Stimulated activated CD8-positive, alpha-beta memory T cell treated with anti-CD3 and anti-CD28 coated beads, Interleukin-15, amount 100 ng/mL, for 4 hours (primary cell): Measurements from ENCODE around the gene RAP1B.

Source experiments
- DNase-seq, 2 donors: peaks; one replicate each; pipeline ENCODE4 v3.0.0-alpha.2; 2020; ENCODE audit warnings: low read depth in 2 of 2

Gene RAP1B

GRCh38 chr12:68611806-68612160 is 1.1 kb downstream of the RAP1B start:
- no peak for DNase-seq

- no peak for DNase-seq
These were observed 1.5 kb downstream of the RAP1B start for GRCh38 chr12:68612202-68612601.

GRCh38 chr12:68612697-68613096 is 2.0 kb downstream of the RAP1B start:
- no peak for DNase-seq

GRCh38 chr12:68613209-68613904 is 2.7 kb downstream of the RAP1B start:
- no peak for DNase-seq

GRCh38 chr12:68614105-68614679 is 3.5 kb downstream of the RAP1B start:
- DNase-seq, result no peak

- DNase-seq, result no peak
These were observed 4.1 kb downstream of the RAP1B start for GRCh38 chr12:68614769-68615168.

- no peak for DNase-seq
These were observed 6.6 kb downstream of the RAP1B start for GRCh38 chr12:68617160-68617926.

- no peak for DNase-seq
These were observed 8.8 kb downstream of the RAP1B start for GRCh38 chr12:68619541-68619940.

- no peak for DNase-seq
These were observed 10.1 kb downstream of the RAP1B start for GRCh38 chr12:68620519-68621471.

- DNase-seq, result no peak
These were observed 10.9 kb downstream of the RAP1B start for GRCh38 chr12:68621472-68622081.

GRCh38 chr12:68622250-68622649 is 11.6 kb downstream of the RAP1B start:
- no peak for DNase-seq

GRCh38 chr12:68623059-68623458 is 12.4 kb downstream of the RAP1B start:
- DNase-seq, result no peak

- no peak for DNase-seq
These were observed 13.3 kb downstream of the RAP1B start for GRCh38 chr12:68623984-68624383.

- DNase-seq, result no peak
These were observed 14.2 kb downstream of the RAP1B start for GRCh38 chr12:68624933-68625332.

- no peak for DNase-seq
These were observed 17.1 kb downstream of the RAP1B start for GRCh38 chr12:68627673-68628319.

- no peak for DNase-seq
These were observed 18.0 kb downstream of the RAP1B start for GRCh38 chr12:68628698-68629097.

- DNase-seq, result no peak
These were observed 19.4 kb downstream of the RAP1B start for GRCh38 chr12:68630050-68630449.

- DNase-seq, result no peak
These were observed 19.9 kb downstream of the RAP1B start for GRCh38 chr12:68630598-68630997.

- DNase-seq, result no peak
These were observed 20.5 kb downstream of the RAP1B start for GRCh38 chr12:68631227-68631626.

- DNase-seq, result no peak
These were observed 21.8 kb downstream of the RAP1B start for GRCh38 chr12:68632486-68632885.
